ENCODE measurements around the gene COG5.

Gene COG5

GRCh38 chr7:107332488-107333269, 231.0 kb downstream of the COG5 start:
- DNase-seq (ENCODE audit: low read depth in 2 of 2): no peak

- no peak for DNase-seq (ENCODE audit: low read depth in 2 of 2)
Measured at GRCh38 chr7:107330478-107330877, 233.2 kb downstream of the COG5 start.

GRCh38 chr7:107327986-107328569, 235.6 kb downstream of the COG5 start:
- no peak for DNase-seq (ENCODE audit: low read depth in 2 of 2)

GRCh38 chr7:107326061-107326460, 237.7 kb downstream of the COG5 start:
- no peak for DNase-seq (ENCODE audit: low read depth in 2 of 2)

- no peak for DNase-seq (ENCODE audit: low read depth in 2 of 2)
Measured at GRCh38 chr7:107322015-107322414, 241.7 kb downstream of the COG5 start.

GRCh38 chr7:107321611-107322010, 242.1 kb downstream of the COG5 start:
- no peak for DNase-seq (ENCODE audit: low read depth in 2 of 2)

GRCh38 chr7:107319724-107320228, 243.9 kb downstream of the COG5 start:
- DNase-seq (ENCODE audit: low read depth in 2 of 2): no peak

GRCh38 chr7:107318523-107319160, 245.1 kb downstream of the COG5 start:
- no peak for DNase-seq (ENCODE audit: low read depth in 2 of 2)

- DNase-seq (ENCODE audit: low read depth in 2 of 2): no peak
Measured at GRCh38 chr7:107315716-107316220, 248.0 kb downstream of the COG5 start.

GRCh38 chr7:107313355-107313754, 250.4 kb downstream of the COG5 start:
- DNase-seq (ENCODE audit: low read depth in 2 of 2): no peak

GRCh38 chr7:107312418-107312817, 251.3 kb downstream of the COG5 start:
- no peak for DNase-seq (ENCODE audit: low read depth in 2 of 2)

GRCh38 chr7:107309296-107309695, 254.4 kb downstream of the COG5 start:
- no peak for DNase-seq (ENCODE audit: low read depth in 2 of 2)

GRCh38 chr7:107304636-107305035, 259.1 kb downstream of the COG5 start:
- no peak for DNase-seq (ENCODE audit: low read depth in 2 of 2)

- DNase-seq (ENCODE audit: low read depth in 2 of 2): no peak
Measured at GRCh38 chr7:107304063-107304462, 259.7 kb downstream of the COG5 start.

GRCh38 chr7:107302250-107302847, 261.4 kb downstream of the COG5 start:
- DNase-seq (ENCODE audit: low read depth in 2 of 2): no peak

GRCh38 chr7:107294182-107294581, 269.5 kb downstream of the COG5 start:
- no peak for DNase-seq (ENCODE audit: low read depth in 2 of 2)

- no peak for DNase-seq (ENCODE audit: low read depth in 2 of 2)
Measured at GRCh38 chr7:107292591-107292990, 271.1 kb downstream of the COG5 start.

- no peak for DNase-seq (ENCODE audit: low read depth in 2 of 2)
Measured at GRCh38 chr7:107291434-107291833, 272.3 kb downstream of the COG5 start.

GRCh38 chr7:107286751-107287621, 276.7 kb downstream of the COG5 start:
- DNase-seq (ENCODE audit: low read depth in 2 of 2): no peak

GRCh38 chr7:107284911-107285479, 278.7 kb downstream of the COG5 start:
- no peak for DNase-seq (ENCODE audit: low read depth in 2 of 2)

GRCh38 chr7:107277331-107277730, 286.4 kb downstream of the COG5 start:
- DNase-seq (ENCODE audit: low read depth in 2 of 2): no peak
